A549 treated with AZD9567 at 1 μM for 4 hours (cell line): ENCODE measurements around the gene FAM228B. TPM values are rescaled to one million over a fixed set of nuclear protein-coding genes. Genes with fewer than 3 reads are reported as not detected.

Experiments used
- total RNA-seq: library from RNA; stranded (reverse); fragments of 200-300 nt; extraction: Qiagen RNA extraction; gene quantifications from 5 replicates; pipeline ENCODE4 v1.2.3, GENCODE V29; 2022; ENCODE audit not compliant: insufficient read depth

Gene FAM228B
- total RNA-seq = 2.0 to 2.7 TPM (median 2.2 TPM) in 4 of 5 replicates, not detected in the other

DNA sequence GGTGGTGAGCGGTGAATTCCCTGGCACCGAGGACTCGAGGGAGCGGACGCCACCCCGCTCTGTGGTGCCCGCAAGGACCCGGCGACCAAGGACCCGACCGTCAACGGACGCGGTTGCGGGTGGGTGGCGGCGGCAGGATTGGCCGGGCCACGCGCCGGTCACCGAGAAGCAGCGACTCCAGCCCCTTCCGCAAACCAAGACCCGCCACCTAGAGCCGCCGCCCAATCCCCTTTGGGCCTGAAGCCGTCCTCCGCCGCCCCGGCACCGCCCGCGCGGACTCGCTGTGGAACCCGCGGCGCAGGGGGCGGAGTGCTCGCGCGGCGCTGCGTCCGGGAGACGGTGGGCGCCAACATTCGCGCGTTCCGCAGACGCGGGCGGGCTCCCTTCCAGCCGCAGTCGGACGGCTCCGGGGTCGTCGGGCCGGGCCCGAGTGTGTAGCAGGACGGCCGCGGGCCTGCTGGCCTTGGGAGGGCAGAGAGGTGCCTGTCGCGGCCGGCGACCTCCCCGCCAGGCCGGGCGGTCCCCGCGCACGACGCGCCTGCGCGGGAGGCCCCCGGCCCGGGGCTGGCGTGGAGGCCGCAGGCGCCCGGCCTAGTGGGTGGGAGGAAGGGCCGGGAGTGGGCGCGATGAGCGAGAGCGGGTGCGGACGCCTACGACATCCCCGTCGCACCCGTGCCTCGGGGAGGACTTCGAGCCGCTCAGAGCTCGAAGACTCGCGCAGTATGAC lies at the start of gene FAM228B, which contains the start of gene PFN4:
Gene FAM228B (plus strand): TSS at position 275 of the 727 bp plus-strand sequence. CDS start 893 bp downstream, outside the sequence.
Gene PFN4 (minus strand): TSS at position 140 of the 727 bp plus-strand sequence. CDS start 799 bp downstream, outside the sequence.

DNA sequence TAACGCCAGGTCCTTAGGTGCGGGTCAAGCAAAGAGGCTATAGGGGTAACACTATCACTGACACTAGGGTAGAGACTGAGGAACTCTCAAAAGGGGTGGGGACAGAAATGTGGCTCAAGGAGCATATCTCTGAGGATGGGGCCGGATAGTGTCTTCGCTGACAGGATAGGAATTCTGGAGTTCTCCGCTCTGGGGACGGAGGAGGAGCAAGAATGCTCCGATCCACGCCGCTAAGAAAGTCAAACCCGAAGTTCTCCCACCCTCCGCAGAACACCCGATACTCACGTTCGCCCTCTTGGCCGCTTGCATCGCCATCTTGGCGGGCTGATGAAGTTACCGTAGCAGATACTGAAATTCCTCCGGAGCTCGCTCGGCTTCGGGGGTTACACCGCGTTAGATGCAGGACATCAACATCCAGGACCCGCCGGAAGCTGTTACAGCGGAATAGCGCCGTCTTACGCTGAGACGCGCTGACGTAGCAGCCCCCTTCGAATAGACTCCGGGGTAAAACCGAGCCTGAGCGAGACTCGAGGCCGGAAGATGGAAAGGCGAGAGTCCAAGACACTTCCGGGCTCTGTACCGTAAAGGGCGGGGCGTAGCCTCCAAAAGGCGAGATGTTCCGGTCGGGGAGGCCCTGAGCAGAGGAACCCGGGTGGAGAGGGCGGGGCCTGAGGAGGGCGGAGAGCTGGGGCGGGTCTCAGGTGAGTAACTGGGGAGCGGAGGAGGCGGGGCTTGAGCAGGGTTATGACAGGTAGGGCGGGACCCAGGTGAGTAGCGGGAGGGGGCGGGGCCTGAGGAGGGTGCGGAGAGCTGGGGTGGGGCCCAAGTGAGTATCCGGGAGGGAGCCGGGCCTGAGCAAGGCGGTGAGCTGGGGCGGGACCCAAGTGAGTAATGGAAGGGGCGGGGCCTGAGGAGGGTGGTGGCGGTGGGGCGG lies 47.1 kb upstream of the FAM228B start, which contains the start of gene SF3B6:
Gene SF3B6 (minus strand): TSS at position 412 of the 934 bp plus-strand sequence. CDS start 97 bp downstream, at position 315.

DNA sequence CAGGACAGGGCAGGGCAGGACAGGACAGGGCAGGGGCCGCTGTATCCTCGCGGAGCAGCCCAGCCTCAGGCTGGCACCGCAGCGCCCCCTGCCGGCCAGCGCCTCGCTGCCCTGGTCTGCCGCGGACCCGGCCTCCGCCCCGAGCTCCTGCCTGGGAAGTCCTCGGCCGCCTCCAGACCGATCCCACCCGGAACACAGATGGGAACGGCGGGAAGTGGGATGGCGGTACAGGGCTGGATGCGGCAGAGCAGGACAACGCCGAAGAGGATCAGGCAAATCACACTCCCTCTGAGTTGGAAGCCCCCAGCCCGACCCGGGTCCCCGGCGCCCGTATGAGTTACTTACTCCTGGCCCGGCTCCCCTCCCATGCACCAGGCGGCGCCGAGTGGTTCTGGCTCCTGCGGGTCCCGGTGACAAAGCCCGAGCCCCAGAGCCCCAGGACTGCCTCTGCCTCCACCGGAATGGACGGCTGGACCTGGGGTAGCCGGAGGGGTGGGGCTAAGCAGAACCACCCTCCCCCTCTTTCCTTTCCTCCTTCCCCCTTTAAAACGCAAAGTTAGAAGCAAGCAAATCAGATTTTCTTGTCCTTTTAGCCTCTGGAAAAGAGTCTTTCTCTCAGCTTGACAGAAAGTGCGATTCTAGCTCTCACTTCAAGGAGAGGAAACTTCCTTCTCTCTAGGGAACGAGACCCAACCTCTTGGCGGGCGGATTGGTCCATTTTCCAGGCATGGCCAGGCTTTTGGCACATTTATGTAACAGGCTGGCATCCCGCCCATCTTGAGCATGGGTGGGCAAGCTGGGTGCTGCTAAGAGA lies 38.7 kb upstream of the FAM228B start, which contains the start of gene TP53I3:
Gene TP53I3 (minus strand): TSS at position 449 of the 814 bp plus-strand sequence. CDS start 508 bp downstream, outside the sequence.

GRCh38 chr2:24174851-24175277 lies 51.6 kb downstream of the FAM228B start, which contains the start of gene FAM228A:
Gene FAM228A (plus strand): TSS chr2:24175053. CDS start chr2:24175481, 428 bp downstream.

Other genes with a start within 250 kb of the FAM228B start
- gene ATAD2B, start 196.3 kb upstream of the FAM228B start, total RNA-seq = 5.0 to 7.8 TPM (median 6.9 TPM) in 5 replicates
- gene UBXN2A, start 183.0 kb upstream of the FAM228B start, total RNA-seq = 21.2 to 28.7 TPM (median 23.8 TPM) in 5 replicates
- 0.19 to 0.50 TPM (median 0.37 TPM) in 4 of 5 replicates, not detected in the other for gene MFSD2B, start 113.4 kb upstream of the FAM228B start, total RNA-seq
- gene WDCP, start 76.1 kb upstream of the FAM228B start, total RNA-seq = 13.6 to 18.2 TPM (median 15.4 TPM) in 5 replicates
- gene FKBP1B, start 73.7 kb upstream of the FAM228B start, total RNA-seq = 10.5 to 13.6 TPM (median 10.8 TPM) in 5 replicates
- gene SF3B6, start 47.1 kb upstream of the FAM228B start, total RNA-seq = 162 to 257 TPM (median 170 TPM) in 5 replicates
- gene TP53I3, start 38.6 kb upstream of the FAM228B start, total RNA-seq = 221 to 284 TPM (median 246 TPM) in 5 replicates
- gene PFN4, start 135 bp upstream of the FAM228B start, total RNA-seq = 1.2 to 1.9 TPM (median 1.6 TPM) in 4 of 5 replicates, not detected in the other
- gene FAM228A, start 51.6 kb downstream of the FAM228B start, total RNA-seq = not detected in 5 replicates
- 15.3 to 24.8 TPM (median 21.4 TPM) in 5 replicates for gene ITSN2, start 237.1 kb downstream of the FAM228B start, total RNA-seq